Panc1 (cell line): Measurements from ENCODE around the gene CLASRP. TPM values are rescaled to one million over a fixed set of nuclear protein-coding genes. Genes with fewer than 3 reads are reported as not detected.

ENCODE experiments used
- ATAC-seq: fragments of 200-7000 bp; cut with Tn5 transposase; 2 replicates; pipeline ENCODE4 v1.9.1; 2020; ENCODE audit warnings: mild to moderate bottlenecking, moderate library complexity
- BruUV-seq: library from RNA; stranded (reverse); fragments of 400-500 nt; replicated peaks from 2 replicates; lab custom pipeline; 2021; lab: Mats Ljungman, UMichigan
- CTCF ChIA-PET: fragments of 300-600 bp; sonication (Branson Sonifier 250); formaldehyde crosslinking; loops from one replicate; lab custom pipeline; 2022; ENCODE audit warnings: antibody characterized with exemption; lab: Charles Lee
- POLR2A ChIA-PET: fragments of 300-600 bp; sonication (Branson Sonifier 250); formaldehyde crosslinking; loops from one replicate; lab custom pipeline; 2022; ENCODE audit warnings: antibody characterized with exemption; lab: Charles Lee
- DNase-seq: peaks from one replicate; pipeline ENCODE4 v3.0.0-alpha.2; 2010; ENCODE audit warnings: low read depth, low spot score
- H3K27ac ChIP-seq: 2 replicates; pipeline ENCODE4 v1.5.1; 2011; ENCODE audit warnings: mild to moderate bottlenecking, low read length, inconsistent platforms
- H3K27me3 ChIP-seq: fragments of 200-500 bp; sonication (Bioruptor generic); 2 replicates; pipeline ENCODE4 v1.6.0; 2014; ENCODE audit warnings: low read length, inconsistent platforms; ENCODE audit not compliant: control insufficient read depth, insufficient read depth
- H3K36me3 ChIP-seq: fragments of 200-500 bp; sonication (Bioruptor generic); 2 replicates; pipeline ENCODE4 v1.5.1; 2014; ENCODE audit warnings: inconsistent platforms, mild to moderate bottlenecking, low read length, moderate library complexity; ENCODE audit not compliant: control insufficient read depth, insufficient read depth
- H3K4me1 ChIP-seq: 2 replicates; pipeline ENCODE4 v1.5.1; 2011; ENCODE audit warnings: inconsistent platforms, mild to moderate bottlenecking, low read length, moderate library complexity; ENCODE audit not compliant: control insufficient read depth, insufficient read depth
- H3K4me3 ChIP-seq, 2 experiments: 2 replicates each; pipeline ENCODE4 v1.5.1; 2011 to 2012; ENCODE audit warnings: low read depth in 2 of 2, low read length in 2 of 2, mild to moderate bottlenecking in 2 of 2, inconsistent platforms in 1 of 2, moderate library complexity in 1 of 2
- H3K9me3 ChIP-seq: fragments of 200-500 bp; sonication (Bioruptor generic); 2 replicates; pipeline ENCODE4 v1.5.1; 2014; ENCODE audit warnings: low read depth, mild to moderate bottlenecking, inconsistent platforms, low read length, moderate library complexity; ENCODE audit not compliant: control insufficient read depth, insufficient read depth
- CTCF ChIP-seq: fragments of 450-650 bp; IDR thresholded peaks from 2 replicates; pipeline ENCODE4 v1.5.1; 2017; ENCODE audit warnings: mild to moderate bottlenecking
- POLR2AphosphoS5 ChIP-seq: IDR thresholded peaks from 2 replicates; pipeline ENCODE4 v1.6.1; 2012; ENCODE audit warnings: mild to moderate bottlenecking, low read depth, low read length, moderate library complexity
- REST ChIP-seq, 2 experiments: IDR thresholded peaks; 2 replicates each; pipeline ENCODE4 v1.6.1; 2011 to 2012; ENCODE audit warnings: low read depth in 2 of 2, control low read depth in 1 of 2, low read length in 1 of 2, mild to moderate bottlenecking in 1 of 2, moderate library complexity in 1 of 2; ENCODE audit not compliant: insufficient read depth in 1 of 2
- SIN3A ChIP-seq: IDR thresholded peaks from 2 replicates; pipeline ENCODE4 v1.6.1; 2012; ENCODE audit warnings: low read depth, mild to moderate bottlenecking, low read length, moderate library complexity, borderline replicate concordance; ENCODE audit not compliant: insufficient read depth
- TCF7L2 ChIP-seq: IDR thresholded peaks from 2 replicates; pipeline ENCODE4 v1.6.1; 2011; ENCODE audit warnings: mild to moderate bottlenecking, low read depth, low read length, inconsistent platforms
- in situ Hi-C: cut with HindIII; loops from 2 replicates; pipeline ENCODE4 v1.10.0; 2016; ENCODE audit warnings: low sequenced_read_pairs, low pct_unique_long_range_greater_than_20kb
- intact Hi-C: fragments of 100-400 bp; cut with micrococcal nuclease; formaldehyde crosslinking; loops from one replicate; pipeline ENCODE4 v1.10.0; 2022; ENCODE audit not compliant: unreplicated experiment
- total RNA-seq: library from RNA; stranded (reverse); gene quantifications from one replicate; pipeline ENCODE4 v1.2.1, GENCODE V29; 2021; ENCODE audit not compliant: unreplicated experiment

The CLASRP gene
- total RNA-seq, 1 experiment from 2014 or later, result 72.4 TPM

- no peaks in the 10 kb centered on the region for H3K27me3 ChIP-seq
- no peak overlapping the region for H3K27ac ChIP-seq
- intact Hi-C loops (no loop called here), in situ Hi-C loops (no loop called here)
- H3K4me3 ChIP-seq, result no peak overlapping the region
- DNase-seq (no peak), ATAC-seq (no peak)
- BruUV-seq, result no TSS peak
- ChIA-PET POLR2A (no interaction called here), CTCF (no interaction called here)
- H3K9me3 ChIP-seq, result no peaks in the 10 kb centered on the region
- H3K4me1 ChIP-seq, result no peaks in the 10 kb centered on the region
- H3K36me3 ChIP-seq, result peaks cover 3% of the 10 kb centered on the region
- TF ChIP-seq CTCF (no peak), SIN3A (no peak), POLR2AphosphoS5 (no peak), TCF7L2 (no peak), REST (IDR thresholded peaks at IDR 0.05; ENCODE audit: insufficient read depth in 1 of 2, low read depth in 2 of 2, low read length in 1 of 2) (no peak)
Observed at GRCh38 chr19:45047188-45047797, 8.4 kb downstream of the CLASRP start.

- BruUV-seq, result no TSS peak
- in situ Hi-C loops, result no loop called here
Observed at GRCh38 chr19:45049073-45049736, 10.4 kb downstream of the CLASRP start.

More at GRCh38 chr19:45049073-45049736, 10.4 kb downstream of the CLASRP start:
- no peak overlapping the region for H3K27ac ChIP-seq
- H3K4me1 ChIP-seq, result no peaks in the 10 kb centered on the region
- no peaks in the 10 kb centered on the region for H3K27me3 ChIP-seq
- ATAC-seq (no peak), DNase-seq (no peak)
- H3K36me3 ChIP-seq, result peaks cover 3% of the 10 kb centered on the region
- no peaks in the 10 kb centered on the region for H3K9me3 ChIP-seq
- intact Hi-C loops, result no loop called here
- no peak overlapping the region for H3K4me3 ChIP-seq
- CTCF ChIA-PET, result no interaction called here
- POLR2A ChIA-PET, result no interaction called here
- TF ChIP-seq POLR2AphosphoS5, result no peak
- TF ChIP-seq TCF7L2, result no peak
- no peak for TF ChIP-seq CTCF
- TF ChIP-seq REST (IDR thresholded peaks at IDR 0.05; ENCODE audit: insufficient read depth in 1 of 2, low read depth in 2 of 2, low read length in 1 of 2), result no peak
- no peak for TF ChIP-seq SIN3A
